ENCODE data around the gene NKX2-2.
"Not testable (repeated sequence)": the region's sequence is repeated elsewhere in the genome, so short reads cannot be mapped to it uniquely, and the experiment has no call there.

NKX2-2 gene

DNA sequence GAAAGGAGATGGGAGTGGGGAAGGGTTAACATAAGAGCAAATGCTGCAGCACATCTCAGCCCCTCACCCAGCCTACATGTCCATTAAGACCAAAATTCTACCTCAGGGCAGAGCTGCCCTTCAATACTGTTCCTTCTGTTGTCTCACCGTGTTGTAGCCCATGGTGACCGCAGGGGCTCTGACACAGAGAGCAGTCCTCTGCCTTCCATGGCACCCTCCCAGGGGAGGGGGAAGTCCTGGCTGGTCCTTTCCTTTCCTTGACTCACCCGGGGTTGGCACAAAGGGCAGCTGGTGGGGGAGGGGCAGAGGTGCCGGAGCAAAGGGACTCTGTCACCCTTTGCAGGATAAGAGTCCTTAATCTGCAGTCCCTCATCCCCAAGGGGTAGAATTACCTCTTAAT lies 15.2 kb downstream of the NKX2-2 start:
- TF ChIP-seq, protein P1, sequence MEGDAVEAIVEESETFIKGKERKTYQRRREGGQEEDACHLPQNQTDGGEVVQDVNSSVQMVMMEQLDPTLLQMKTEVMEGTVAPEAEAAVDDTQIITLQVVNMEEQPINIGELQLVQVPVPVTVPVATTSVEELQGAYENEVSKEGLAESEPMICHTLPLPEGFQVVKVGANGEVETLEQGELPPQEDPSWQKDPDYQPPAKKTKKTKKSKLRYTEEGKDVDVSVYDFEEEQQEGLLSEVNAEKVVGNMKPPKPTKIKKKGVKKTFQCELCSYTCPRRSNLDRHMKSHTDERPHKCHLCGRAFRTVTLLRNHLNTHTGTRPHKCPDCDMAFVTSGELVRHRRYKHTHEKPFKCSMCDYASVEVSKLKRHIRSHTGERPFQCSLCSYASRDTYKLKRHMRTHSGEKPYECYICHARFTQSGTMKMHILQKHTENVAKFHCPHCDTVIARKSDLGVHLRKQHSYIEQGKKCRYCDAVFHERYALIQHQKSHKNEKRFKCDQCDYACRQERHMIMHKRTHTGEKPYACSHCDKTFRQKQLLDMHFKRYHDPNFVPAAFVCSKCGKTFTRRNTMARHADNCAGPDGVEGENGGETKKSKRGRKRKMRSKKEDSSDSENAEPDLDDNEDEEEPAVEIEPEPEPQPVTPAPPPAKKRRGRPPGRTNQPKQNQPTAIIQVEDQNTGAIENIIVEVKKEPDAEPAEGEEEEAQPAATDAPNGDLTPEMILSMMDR (IDR thresholded peaks at IDR 0.05; ENCODE audit: low read depth, low read length) = no peak
- no peak for DNase-seq (ENCODE audit: extremely low read depth, low read depth)

DNA sequence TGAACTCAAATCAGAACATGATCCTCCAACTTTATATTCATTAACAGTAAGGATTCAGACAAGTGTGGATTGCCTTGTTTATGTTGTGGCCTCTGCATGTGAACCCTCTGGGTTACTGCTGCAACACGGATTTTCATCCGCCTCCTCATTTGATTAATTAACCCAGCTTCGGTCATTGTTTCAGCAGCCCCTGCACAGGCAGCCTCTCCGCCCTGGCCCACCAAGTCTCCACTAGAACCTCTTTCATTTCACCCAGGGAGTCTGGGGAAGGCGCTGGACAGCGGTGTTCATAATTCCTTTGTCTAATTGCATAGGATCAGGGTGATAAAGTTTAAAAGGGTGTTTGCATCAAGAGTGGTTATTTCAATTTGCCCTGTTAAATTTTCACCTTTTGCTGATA lies 15.7 kb downstream of the NKX2-2 start:
- no peak for DNase-seq (ENCODE audit: extremely low read depth, low read depth)
- TF ChIP-seq, protein P1 (IDR thresholded peaks at IDR 0.05; ENCODE audit: low read depth, low read length) = no peak

DNA sequence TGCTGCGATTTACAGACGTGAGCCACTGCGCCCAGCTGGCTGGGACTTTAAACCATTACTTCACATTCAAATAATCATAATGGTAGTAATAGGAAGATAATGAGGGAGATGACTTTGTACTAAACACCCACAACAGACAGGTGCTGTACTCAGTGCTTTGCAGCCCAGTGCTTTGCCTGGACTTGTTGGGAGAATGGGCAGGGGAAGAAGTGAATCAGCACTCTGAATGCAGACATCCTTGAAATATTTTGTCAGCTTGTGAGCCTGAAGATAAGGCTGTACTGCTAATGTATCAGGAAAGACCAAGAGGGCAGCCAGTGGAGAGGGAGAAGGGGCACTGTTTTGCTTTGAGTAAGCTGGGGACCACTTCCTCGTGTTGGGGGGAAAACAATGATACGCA lies 17.4 kb downstream of the NKX2-2 start:
- TF ChIP-seq, protein P1 (IDR thresholded peaks at IDR 0.05; ENCODE audit: low read depth, low read length) = no peak
- no peak for DNase-seq (ENCODE audit: extremely low read depth, low read depth)

DNA sequence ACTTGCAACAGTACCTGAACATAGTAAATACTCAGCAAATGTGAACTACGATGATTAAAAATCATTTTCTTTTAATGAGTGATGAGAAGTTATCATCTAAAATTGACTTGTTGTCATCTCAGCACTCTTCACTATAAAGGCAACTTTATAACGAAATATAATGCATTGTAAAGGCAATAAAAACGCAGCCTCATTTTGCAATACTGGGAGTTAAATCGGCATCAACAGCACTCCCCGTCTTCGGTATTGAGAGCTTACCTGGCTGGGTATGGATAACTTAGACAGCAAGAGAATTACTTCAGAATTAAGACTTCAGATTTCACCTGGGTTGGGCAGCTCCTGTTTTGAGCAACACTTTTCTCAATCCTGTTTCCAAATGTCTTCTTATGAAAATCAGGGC lies 20.8 kb downstream of the NKX2-2 start:
- TF ChIP-seq, protein P1 (IDR thresholded peaks at IDR 0.05; ENCODE audit: low read depth, low read length) = no peak
- no peak for DNase-seq (ENCODE audit: extremely low read depth, low read depth)

DNA sequence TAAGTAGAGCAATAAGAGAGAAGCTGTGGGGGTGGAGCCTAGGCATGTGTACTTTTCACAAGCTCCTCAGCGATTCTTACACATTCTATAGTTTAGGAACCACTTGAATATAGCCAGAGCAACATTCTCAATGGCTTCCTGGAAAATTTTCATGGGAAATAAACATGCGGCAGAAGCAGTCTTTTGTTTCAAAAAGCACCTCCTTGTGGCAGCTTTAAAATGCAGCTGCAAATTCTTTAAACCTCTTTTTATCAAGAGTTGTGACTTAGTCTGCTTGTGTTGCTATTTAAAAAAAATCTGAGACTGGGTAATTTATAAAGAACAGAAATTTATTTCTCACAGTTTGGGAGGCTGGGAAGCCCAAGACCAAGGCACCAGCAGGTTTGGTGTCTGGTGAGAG lies 23.8 kb downstream of the NKX2-2 start:
- TF ChIP-seq, protein P1 (IDR thresholded peaks at IDR 0.05; ENCODE audit: low read depth, low read length) = peak; percentile 34
- no peak for DNase-seq (ENCODE audit: extremely low read depth, low read depth)

DNA sequence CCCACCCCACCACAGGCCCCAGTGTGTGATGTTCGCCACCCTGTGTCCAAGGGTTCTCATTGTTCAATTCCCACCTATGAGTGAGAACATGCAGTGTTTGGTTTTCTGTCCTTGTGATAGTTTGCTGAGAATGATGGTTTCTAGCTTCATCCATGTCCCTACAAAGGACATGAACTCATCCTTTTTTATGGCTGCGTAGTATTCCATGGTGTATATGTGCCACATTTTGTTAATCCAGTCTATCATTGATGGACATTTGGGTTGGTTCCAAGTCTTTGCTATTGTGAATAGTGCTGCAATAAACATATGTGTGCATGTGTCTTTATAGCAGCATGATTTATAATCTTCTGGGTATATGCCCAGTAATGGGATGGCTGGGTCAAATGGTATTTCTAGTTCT lies 33.7 kb downstream of the NKX2-2 start:
- not testable (repeated sequence) for DNase-seq (ENCODE audit: extremely low read depth, low read depth)

DNA sequence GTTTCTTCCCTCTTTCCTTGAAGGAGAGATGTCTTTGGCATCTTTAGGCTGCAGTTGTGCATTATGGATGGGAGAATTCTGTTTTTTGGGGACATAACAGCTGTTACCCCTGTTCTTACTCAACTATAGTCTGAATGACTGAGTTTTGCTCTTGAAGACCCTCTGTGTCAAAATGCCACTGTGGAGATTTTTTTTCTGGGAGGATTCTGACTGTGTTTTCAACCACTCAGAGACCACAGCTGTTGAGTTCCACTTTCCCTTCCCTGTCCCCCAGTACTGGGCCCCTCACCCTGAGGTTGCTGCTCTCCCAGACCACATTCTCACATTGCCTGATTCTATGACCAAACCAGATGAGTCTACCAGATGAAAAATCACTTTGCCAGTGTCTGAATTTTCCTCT lies 48.1 kb downstream of the NKX2-2 start:
- TF ChIP-seq, protein P1 (IDR thresholded peaks at IDR 0.05; ENCODE audit: low read depth, low read length) = no peak

DNA sequence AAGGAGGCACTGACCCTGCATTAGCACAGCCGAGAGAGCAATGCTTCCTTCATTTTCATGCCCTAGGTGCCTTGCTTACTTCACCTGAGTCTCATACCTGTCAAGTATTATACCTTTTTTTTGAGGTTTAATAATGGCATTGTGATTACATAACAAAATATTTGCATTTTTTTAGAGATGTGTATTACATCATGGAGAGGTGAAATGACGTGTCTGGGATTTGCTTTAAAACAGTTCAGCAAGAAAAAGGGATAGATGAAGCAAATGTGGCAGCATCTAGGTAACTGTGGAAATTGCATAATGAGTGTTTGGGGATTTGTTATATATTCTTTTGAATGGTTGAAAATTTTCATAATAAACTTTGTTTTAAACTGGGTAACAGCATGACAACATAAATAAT lies 48.9 kb downstream of the NKX2-2 start:
- TF ChIP-seq, protein P1 (IDR thresholded peaks at IDR 0.05; ENCODE audit: low read depth, low read length) = no peak
- DNase-seq (ENCODE audit: extremely low read depth, low read depth) = no peak

More for the DNA sequence above, 48.1 kb downstream of the NKX2-2 start:
- no peak for DNase-seq (ENCODE audit: extremely low read depth, low read depth)
